CMK (cell line): ENCODE data around the gene TRMO.
A peak's percentile ranks its signal among the peaks of the same experiment; 100 is the strongest.

ENCODE experiments used
- DNase-seq: peaks from one replicate; pipeline ENCODE4 v3.0.0-alpha.2; 2010; ENCODE audit warnings: low read depth

TRMO gene

DNA sequence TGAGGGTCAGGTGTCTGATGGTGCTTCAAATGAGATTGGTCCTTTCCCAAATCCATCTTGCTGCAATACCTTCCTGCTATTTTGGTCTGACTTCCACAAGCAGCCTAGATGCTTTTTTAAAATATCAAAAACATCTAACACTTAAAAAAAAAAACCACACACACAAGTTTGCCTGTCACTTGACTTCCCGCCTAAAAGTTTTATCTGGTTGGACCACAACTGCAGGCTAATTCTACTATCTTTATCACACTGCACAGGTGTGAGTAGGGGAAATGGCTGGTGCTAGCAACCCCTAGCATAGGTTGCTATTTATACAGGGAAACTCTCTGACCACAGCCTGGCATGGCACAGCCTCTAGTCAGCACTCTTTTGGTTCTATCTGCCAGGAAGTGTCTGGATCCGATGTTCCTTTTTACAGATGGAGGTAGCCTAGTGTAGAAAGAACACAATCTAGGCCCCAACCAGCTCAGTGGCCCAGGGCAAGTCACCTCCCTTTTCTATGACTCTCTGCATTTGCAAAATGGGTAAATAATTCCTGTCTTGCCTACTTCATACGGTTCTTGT, 15.9 kb upstream of the TRMO start, which contains the start of gene HEMGN:
Gene HEMGN (minus strand): TSS at position 92 of the 564 bp plus-strand sequence. CDS start 36 bp downstream, at position 56.
- DNase-seq: peak; percentile 91

GRCh38 chr9:97936998-97937397, 14.7 kb upstream of the TRMO start:
- DNase-seq: no peak

DNA sequence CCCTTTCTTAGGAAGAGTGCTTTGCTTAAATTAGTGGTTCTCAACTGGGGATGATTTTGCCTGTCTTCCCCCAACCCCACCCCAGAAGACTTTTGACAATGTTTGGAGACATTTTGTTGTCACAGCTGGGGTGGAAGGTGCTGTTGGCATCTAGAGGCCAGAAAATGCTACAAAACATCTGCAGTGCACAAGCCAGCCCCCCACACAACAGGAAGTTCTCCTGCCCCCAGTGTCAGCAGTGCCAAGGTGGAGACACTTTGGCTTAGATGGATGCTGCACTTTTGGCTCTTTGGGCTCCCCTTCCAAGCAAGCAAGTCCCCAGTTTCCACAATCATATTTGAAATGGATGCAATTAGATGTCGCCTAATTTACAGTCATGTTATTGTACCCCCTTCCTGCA, 13.0 kb upstream of the TRMO start:
- no peak for DNase-seq

- DNase-seq: no peak
Measured at GRCh38 chr9:97934321-97935115, 12.2 kb upstream of the TRMO start.

DNA sequence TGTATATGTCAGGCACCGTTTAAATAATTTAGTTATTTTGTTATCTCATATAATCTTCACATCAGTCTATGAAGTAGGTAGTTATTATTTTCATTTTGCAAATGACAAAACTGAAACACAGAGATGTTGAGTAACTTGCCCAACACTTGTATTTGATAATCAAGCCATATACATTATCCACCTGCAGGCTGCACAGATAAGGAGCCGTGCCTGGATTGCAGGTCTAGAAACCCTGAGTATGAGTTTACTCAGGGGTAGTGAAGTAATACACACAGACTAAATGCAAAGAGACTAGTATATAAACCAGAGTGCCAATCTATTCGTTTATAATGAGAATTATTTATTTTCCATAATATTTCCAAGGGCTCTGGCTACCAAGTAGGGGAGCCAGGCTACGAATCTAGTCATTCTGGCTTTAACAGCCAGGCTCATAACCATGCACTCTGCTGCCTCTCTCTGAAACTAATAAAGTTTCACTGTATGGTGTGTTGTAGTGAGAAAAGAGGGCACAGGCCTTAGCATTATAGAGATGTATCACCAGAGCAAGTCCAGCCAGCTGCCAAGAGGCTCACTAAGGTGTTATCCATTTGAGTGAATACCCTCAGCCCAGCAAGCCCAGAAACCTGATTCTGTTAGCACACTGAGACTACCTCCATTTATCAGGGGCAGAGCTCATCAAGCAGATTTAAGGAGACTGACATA, 11.1 kb upstream of the TRMO start:
- DNase-seq: no peak

GRCh38 chr9:97930972-97931371, 8.7 kb upstream of the TRMO start:
- no peak for DNase-seq

- no peak for DNase-seq
Measured at GRCh38 chr9:97928986-97929604, 6.8 kb upstream of the TRMO start.

GRCh38 chr9:97925497-97926334, 3.4 kb upstream of the TRMO start:
- DNase-seq: no peak

DNA sequence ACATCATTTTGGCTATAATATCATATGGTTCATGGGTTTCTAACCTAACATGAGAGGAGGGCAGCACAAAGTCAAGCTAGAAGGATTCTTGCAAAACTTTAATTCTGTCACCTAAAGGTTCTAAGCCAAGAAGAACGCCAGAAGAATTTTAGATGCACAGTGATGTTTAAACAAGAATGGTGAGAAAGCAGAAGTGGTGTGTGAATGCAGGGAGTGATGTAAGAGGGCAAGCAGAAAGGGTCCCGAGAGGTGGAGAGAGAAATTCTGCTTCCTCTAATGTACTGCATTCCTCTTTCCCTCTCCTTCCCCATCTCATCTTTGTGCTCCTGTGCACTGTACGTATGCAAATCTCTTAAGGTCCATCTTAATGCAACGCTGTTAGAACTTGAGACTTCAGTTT, 2.1 kb upstream of the TRMO start:
- DNase-seq: peak; percentile 20

GRCh38 chr9:97923529-97924108, 1.3 kb upstream of the TRMO start:
- peak; percentile 68 for DNase-seq

DNA sequence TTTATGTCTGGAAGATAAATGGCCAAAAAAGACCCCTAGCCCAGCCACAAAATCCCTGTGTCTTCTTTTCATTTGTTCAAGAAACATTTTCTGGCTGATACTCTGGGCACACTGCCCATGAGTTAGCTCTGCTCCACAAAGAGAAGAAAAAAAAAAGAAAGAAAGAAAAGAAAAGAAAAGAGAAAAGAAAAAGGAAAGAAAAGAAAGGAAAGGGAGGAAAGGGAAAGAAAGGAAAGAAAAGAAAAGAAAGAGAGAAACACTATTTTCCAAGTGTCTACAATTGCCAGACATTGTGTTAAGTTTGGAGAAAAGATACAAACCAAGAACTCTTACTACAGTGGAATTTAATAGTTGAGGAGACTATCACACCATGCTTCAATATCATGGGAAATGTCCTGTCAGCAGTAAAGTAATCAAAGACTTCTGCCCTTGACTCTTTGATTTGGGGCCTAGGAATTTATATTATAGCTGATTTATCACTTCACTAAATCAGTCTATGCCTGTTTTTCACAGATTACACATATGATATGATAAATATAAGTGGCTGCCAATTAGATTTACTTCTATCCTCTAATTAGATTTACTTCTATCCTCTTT, 3.0 kb downstream of the TRMO start:
- DNase-seq: no peak

GRCh38 chr9:97918611-97919010, 3.7 kb downstream of the TRMO start:
- no peak for DNase-seq

DNA sequence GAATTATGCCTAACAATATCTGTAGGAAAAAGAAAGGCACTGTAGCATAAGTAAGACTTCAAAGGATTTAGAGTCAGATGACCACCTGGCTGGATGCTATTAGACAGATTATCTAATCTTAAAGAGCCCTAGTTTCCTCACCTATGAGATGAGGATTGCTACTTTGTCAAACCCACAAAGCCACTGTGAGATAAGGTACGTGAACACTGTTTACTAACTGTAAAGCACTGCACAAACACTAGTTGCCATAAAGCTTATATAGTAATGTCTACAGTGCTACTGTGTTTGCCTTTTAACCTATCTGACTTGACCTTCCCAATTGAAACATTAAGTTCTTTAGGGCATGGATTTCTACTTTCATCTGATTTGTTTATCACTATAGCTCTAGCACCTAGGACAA, 10.3 kb downstream of the TRMO start:
- DNase-seq: no peak

- no peak for DNase-seq
Measured at GRCh38 chr9:97911528-97911927, 10.8 kb downstream of the TRMO start.

GRCh38 chr9:97910357-97910756, 11.9 kb downstream of the TRMO start:
- no peak for DNase-seq

DNA sequence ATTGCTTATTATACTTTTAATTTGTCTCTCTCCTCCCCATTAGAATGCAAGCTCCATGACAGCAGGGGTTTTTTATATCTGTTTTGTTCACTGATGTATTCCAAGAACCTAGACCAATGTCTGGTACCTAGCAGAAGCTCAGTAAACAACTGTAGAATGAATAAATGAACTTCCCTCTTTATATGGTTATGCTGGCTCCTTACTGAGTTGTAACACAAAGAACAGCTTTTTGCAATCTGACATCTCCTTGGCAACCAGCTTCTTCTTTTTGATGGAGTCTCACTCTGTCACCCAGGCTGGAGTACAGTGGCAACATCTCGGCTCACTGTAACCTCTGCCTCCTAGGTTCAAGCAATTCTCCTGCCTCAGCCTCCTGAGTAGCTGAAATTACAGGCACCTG, 13.6 kb downstream of the TRMO start:
- no peak for DNase-seq

GRCh38 chr9:97907632-97908031, 14.7 kb downstream of the TRMO start:
- no peak for DNase-seq

DNA sequence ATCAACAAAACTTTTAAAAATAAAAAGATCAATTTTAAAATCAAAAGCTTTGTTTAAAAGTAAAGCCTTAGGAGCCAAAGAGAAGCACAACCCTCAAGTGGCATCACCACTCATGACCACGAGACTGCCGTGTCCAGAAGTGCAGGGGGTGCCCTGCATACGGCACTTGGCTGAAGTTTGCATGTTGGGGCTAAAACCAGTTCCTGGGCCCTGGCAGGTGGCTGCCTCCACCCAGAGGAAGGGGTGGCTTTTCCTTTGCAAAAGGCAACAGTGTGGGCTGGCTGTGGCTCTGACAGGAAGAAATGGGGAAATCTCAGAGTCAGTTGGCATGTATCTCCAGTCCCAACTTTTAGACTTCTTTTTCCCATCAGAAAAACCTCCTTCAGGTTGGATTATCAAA, 15.3 kb downstream of the TRMO start:
- no peak for DNase-seq

DNA sequence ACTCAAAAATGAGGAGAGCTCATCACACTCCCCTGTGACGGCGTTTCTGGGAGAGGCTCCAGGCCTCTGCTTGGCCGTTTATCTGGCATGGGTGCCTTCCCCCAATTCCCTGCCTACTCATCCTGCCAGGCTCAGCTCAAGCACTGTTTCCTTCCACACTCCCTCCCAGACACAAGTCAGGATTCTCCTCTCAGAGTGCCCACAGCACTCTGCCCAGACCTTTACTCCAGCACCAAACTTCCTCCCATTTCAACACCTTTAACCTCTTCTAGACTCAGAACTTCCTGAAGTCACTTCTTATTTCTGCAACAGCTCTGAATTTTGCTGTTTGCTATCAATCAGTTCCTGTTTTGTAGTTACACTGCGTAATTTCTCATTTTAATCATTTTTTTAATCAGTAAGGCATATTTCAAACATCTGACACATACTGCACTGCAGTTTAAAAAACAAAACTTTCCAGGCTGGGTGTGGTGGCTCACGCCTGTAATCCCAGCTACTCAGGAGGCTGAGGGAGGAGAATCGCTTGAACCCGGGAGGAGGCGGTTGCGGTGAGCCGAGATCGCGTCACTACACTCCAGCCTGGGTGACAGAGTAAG, 16.0 kb downstream of the TRMO start:
- no peak for DNase-seq

DNA sequence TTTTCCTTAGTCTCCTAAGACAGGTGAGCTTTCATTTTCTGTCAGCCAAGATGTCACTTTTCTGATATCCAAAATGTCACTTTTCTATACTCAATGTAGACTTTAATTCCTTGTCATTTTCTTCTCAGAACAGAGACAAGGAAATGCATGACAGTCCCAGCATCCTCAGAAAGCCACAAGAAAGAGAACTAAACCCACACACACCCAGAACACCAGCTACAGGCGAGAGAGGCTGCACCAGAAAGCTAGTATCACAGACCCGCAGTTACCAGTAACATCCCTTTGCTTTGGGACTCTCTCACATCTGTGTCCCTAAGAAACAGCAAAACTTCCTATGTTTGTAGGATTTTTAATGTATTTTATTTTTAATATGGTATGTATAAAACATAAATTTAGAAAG, 17.1 kb downstream of the TRMO start:
- no peak for DNase-seq

GRCh38 chr9:97904725-97905124, 17.6 kb downstream of the TRMO start:
- DNase-seq: no peak
